Fibroblast of skin of left biceps (primary cell): Measurements from ENCODE around the gene CLCNKA.
"Not testable (repeated sequence)": the region's sequence is repeated elsewhere in the genome, so short reads cannot be mapped to it uniquely, and the experiment has no call there.

Source experiments
- DNase-seq, 2 experiments: peaks; one replicate each; pipeline ENCODE4 v3.0.0-alpha.2; 2013; ENCODE audit warnings: low read depth in 2 of 2

Gene CLCNKA

GRCh38 chr1:16042096-16042495 is 20.3 kb downstream of the CLCNKA start:
- no peak for DNase-seq

- not testable (repeated sequence) for DNase-seq
Observed at GRCh38 chr1:16042654-16043053, 20.8 kb downstream of the CLCNKA start.

- no peak for DNase-seq
Observed at GRCh38 chr1:16043521-16043920, 21.7 kb downstream of the CLCNKA start, which contains the start of gene CLCNKB. CLCNKB (plus strand) TSS chr1:16043782; CDS start chr1:16044493, 711 bp downstream.

DNA sequence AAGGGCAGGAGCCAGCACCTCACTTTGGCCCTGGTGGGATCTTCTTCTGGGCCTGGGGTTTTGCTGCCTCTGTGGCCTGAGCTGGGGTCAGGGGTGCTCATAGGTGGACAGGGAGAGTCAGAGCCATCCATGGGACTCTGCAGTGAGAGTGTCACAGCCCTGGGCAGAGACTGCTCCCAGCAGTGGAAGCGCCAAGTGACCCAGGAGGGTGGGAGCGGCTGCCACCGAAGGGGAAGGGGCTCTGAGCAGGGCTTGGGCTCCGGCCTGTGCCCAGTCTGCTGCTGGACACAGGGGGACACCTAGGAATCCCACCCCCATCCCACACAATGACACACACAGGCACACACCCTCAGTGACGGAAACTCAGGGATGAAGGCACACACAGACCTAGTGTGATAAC is 22.1 kb downstream of the CLCNKA start:
- no peak for DNase-seq

DNA sequence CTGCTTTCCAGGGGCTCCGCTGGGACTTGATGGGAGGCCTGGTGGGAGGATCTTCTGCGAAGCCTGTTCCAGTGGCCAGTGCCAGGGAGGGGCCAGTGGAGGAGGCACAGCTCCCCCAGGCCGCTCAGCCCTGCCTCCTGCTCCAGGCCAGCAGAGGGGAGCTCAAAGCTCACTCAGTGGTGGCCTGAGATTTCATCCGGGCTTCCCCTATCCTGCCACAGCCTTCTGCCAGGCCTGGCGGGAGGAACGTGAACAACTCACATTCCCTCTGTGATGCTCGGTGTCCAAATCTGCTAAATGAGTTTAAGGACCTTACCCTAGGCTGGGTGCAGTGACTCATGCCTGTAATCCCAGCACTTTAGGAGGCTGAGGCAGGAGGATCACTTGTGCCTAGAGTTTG is 25.0 kb downstream of the CLCNKA start:
- DNase-seq = no peak

- no peak for DNase-seq
Observed at GRCh38 chr1:16047791-16048475, 26.1 kb downstream of the CLCNKA start.

DNA sequence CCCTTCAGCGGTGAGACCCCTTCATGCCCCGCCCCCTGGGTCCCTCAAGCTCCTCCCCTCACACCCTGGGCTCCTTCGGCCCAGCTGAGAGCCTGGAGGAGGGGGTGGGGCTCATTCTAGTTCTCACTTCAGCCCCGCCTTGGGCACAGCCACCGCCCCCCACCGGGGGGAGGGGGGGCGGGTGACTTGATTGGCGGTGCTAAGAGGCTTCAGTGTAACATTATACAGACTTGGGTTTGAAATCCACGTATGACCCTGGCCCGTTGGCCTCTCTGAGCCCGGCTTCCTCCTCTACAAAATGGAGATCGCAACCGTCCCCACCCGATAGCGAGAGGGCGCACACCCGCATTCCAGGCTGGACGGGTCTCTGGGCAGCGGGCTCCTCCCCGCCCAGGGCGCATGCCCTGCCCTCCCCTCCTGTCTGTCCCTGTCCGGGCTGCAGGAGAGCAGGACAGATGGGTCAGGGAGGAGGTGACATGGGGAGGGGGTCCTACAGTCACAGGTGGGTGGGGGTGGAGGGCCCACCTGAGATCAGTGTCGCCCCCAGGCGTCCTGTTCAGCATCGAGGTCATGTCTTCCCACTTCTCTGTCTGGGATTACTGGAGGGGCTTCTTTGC is 26.8 kb downstream of the CLCNKA start:
- peak in 1 of 2 experiments; percentile 9 for DNase-seq

GRCh38 chr1:16050328-16050727 is 28.5 kb downstream of the CLCNKA start:
- DNase-seq = no peak

DNA sequence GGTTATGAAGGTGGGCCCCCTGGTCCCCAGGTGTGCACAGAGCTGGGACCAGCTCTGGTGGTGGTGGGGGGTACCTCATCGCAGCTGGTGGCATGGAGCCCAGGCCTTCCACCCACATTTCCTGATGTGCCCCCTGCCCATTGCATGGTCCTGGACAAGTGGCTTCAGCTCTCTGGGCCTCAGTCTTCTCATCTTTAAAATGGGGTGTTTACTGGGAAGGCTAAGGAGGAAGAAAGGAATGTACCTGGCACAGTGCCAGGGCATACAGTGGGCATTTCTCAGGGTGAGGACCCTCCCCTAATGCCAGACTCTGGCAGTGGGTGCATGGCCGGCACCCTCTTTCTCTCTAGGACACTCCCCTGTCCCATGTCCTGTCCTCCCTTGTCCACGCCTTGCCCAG is 29.2 kb downstream of the CLCNKA start:
- no peak for DNase-seq

GRCh38 chr1:16051949-16052348 is 30.1 kb downstream of the CLCNKA start:
- not testable (repeated sequence) for DNase-seq

- DNase-seq = no peak
Observed at GRCh38 chr1:16053781-16054502, 32.1 kb downstream of the CLCNKA start.

- no peak for DNase-seq
Observed at GRCh38 chr1:16054598-16055540, 33.0 kb downstream of the CLCNKA start.

DNA sequence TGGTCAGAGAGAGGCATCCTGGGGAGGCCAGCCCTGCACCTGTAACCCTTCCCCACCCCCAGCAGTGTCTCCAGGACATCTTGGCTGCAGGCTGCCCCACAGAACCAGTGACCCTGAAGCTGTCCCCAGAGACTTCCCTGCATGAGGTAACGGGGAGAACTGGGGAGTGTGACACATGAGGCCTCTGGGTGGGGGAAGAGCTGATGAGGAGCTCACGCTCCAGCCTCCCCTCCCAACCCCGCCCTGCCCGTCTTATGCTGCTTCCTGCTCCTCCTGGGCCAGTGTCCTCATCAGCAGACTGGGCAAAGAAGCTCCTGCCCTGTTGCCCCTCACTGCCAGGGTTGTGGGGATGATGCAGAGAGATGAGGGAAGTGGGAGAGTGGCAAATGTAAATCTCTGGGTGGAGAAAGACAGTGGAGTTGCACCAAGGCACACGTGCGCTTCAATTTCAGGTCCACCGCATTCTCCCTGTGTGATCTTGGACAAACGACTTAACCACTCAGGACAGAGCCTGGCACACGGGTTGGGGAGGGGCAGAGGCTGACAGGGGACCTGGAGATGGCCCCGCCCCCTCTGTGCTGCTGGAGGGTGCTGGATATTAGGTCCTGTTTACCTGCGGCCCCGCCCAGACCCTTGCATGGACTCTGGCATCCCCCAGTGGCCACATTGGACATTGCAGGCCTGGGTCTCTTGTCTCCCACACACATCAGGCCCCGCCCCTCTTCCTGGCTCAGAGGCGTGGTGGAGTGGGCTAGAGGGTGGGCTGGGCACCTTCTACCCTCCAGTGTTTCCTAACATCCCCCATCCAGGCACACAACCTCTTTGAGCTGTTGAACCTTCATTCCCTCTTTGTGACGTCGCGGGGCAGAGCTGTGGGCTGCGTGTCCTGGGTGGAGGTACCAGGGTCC is 34.0 kb downstream of the CLCNKA start:
- no peak for DNase-seq

DNA sequence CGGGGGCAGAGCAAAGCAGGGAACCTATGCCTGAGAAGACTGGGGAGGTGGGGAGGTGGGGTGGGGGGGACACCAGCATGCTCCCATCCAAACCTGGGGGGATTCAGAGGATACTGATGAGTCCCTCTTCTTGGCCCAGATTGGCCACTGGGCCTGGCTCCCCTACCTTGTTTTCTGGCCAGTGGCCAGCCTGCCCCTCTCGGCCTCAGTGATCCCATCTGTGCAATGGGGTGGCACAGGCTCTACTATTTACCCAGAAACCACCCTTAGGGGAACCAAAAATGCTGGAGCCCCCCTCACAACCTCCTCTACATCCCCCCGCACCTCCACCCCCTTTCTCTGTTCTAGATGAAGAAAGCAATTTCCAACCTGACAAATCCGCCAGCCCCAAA is 34.7 kb downstream of the CLCNKA start:
- DNase-seq = not testable (repeated sequence)

DNA sequence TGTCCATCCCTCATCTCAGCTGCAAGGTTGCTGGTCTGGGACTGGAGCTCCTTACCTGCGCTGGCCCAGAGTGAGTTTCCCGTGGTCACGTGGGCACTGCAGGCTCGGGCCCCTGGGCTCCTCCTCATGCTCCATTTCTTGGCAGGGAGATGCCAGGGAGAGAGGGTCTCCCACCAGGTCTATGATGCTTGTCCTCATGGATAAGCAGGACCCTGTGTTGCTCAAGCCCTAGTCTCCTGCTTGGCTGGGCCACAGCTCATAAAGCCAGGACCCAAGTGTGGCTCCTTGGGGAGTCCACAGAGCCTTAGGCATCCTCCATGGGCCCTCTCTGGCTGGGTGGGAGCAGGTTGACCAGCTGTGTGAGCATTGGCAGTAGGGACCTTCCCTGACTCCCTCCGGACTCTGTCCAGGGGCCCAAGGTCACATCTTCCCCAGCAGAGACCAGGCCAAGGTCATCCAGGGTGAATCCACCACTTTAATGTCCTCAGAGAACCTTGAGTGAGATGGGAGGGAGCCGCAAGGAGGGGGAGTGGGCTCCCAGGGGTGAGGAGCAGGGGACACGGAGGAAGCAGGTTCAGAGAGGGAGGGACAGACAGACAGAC is 35.6 kb downstream of the CLCNKA start:
- not testable (repeated sequence) for DNase-seq

GRCh38 chr1:16058394-16059120 is 36.7 kb downstream of the CLCNKA start:
- not testable (repeated sequence) for DNase-seq

GRCh38 chr1:16061266-16061665 is 39.4 kb downstream of the CLCNKA start:
- no peak for DNase-seq

- DNase-seq = not testable (repeated sequence)
Observed at GRCh38 chr1:16061989-16062686, 40.3 kb downstream of the CLCNKA start.

- DNase-seq = not testable (repeated sequence)
Observed at GRCh38 chr1:16062687-16063075, 40.8 kb downstream of the CLCNKA start.
